SH-SY5Y (cell line): ENCODE data around the gene CSHL1.

Experiments used
- GATA2 ChIP-seq: IDR thresholded peaks from 2 replicates; pipeline ENCODE4 v1.6.1; 2011; ENCODE audit warnings: mild to moderate bottlenecking, low read depth, low read length
- GATA3 ChIP-seq: IDR thresholded peaks from 2 replicates; pipeline ENCODE4 v1.6.1; 2011; ENCODE audit warnings: low read depth, mild to moderate bottlenecking, low read length, moderate library complexity

DNA sequence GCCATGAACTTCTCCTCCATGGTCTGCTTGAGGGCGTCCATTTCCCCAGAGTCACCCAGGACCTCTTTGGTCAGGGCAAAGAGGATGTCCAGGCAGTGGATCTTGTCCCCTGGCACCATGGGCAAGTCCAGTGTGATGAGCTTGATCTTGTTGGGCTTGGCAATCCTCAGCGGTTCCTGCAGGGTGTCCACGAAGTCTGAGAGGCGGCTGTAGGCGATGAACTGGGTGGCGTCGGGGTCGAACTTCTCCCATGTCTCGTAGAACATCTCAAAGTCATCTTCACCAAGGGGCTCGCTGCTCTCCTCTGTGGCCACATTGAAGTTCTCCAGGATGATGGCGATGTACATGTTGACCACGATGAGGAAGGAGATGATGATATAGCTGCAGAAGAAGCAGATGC is 30.1 kb upstream of the CSHL1 start:
- TF ChIP-seq GATA2 (no peak), GATA3 (no peak)
